ENCODE data around the gene TIAL1. TPM values are rescaled to one million over a fixed set of nuclear protein-coding genes. Genes with fewer than 3 reads are reported as not detected.
A peak's percentile ranks its signal among the peaks of the same experiment; 100 is the strongest.

Gene TIAL1
- total and polyA plus RNA-seq, 10 of the 15 experiments (the other 5 are each of a cell fraction or from before 2014, with no cell fraction given), result 26.0 to 159 (median 62.8) TPM

- POLR2A ChIA-PET, result interaction anchor here (0.6 to 1.2 kb wide), 7 partner anchors 52 to 390 kb away, joined by 3 to 6 read pairs (median 4); partner anchors contain the start of genes GRK5 and RGS10
- Histone ChIP-seq H3K4me3 (peak overlapping the region; percentile 66), H2AFZ (ENCODE audit: control insufficient read depth, low read depth, low read length) (peak overlapping the region; percentile 86), H3K36me3 (ENCODE audit: control insufficient read depth in 2 of 2, insufficient read depth in 2 of 2, low read length in 1 of 2) (no peaks in the 10 kb centered on the region), H3K4me2 (ENCODE audit: control insufficient read depth, insufficient read depth) (peak overlapping the region; percentile 99), H4K20me1 (ENCODE audit: control insufficient read depth, insufficient read depth) (peaks cover 4% of the 10 kb centered on the region; the same call in 1 of the 2 replicates), H3K9ac (ENCODE audit: control insufficient read depth, insufficient read depth, low read length) (peak overlapping the region; percentile 99), H3K27ac (ENCODE audit: control insufficient read depth, insufficient read depth) (peak overlapping the region; percentile 97), H3K79me2 (ENCODE audit: control insufficient read depth, insufficient read depth, low read length) (peaks cover 51% of the 10 kb centered on the region), H3K27me3 (replicated peaks in 1 of 2; ENCODE audit: control insufficient read depth in 2 of 2, insufficient read depth in 2 of 2, low read length in 1 of 2) (no peaks in the 10 kb centered on the region), H3K9me3 (replicated peaks; ENCODE audit: control insufficient read depth, insufficient read depth, low read length) (no peaks in the 10 kb centered on the region; the same call in 2 of the 3 replicates), H3K4me1 (ENCODE audit: control insufficient read depth, insufficient read depth, low read length) (peaks cover 7% of the 10 kb centered on the region; the same call in 1 of the 2 replicates)
- in situ Hi-C loops (cut with MboI), result no loop called here
- under 1% methylated on average over 21 of the region's 21 CpGs for WGBS (ENCODE audit: insufficient coverage, insufficient replicate concordance, low lambda C conversion rate, missing lambda C conversion rate)
- FAIRE-seq (peak; percentile 57), DNase-seq (ENCODE audit: low read depth, low spot score) (peak; percentile 52), ATAC-seq (peak; percentile 46)
- TSS peak; percentile 77 for BruUV-seq (replicated peaks)
- RAD21 ChIA-PET (ENCODE audit: unreplicated experiment), result interaction anchor here (0.9 to 2.1 kb wide), 4 partner anchors 14 to 391 kb away, joined by 3 to 7 read pairs (median 5); partner anchors contain the start of genes GRK5 and RGS10
- CTCF ChIA-PET, result interaction anchor here (0.7 to 2.8 kb wide), 3 partner anchors 54 to 262 kb away, joined by 3 to 12 read pairs (median 3); partner anchors contain the start of gene RGS10
- intact Hi-C loops (cut with micrococcal nuclease; ENCODE audit: unreplicated experiment), result loop anchor here (1.0 to 10.0 kb wide), 5 partner anchors 55 to 523 kb away; partner anchors contain the start of genes GRK5, MCMBP and RGS10
- SMC1A ChIA-PET (ENCODE audit: uncharacterized antibody, unreplicated experiment), result interaction anchor here (0.7 to 7.1 kb wide), 9 partner anchors 14 to 267 kb away, joined by 3 to 59 read pairs (median 3); no protein-coding TSS in a partner anchor
- TF ChIP-seq PAX5 (IDR thresholded peaks at IDR 0.05; ENCODE audit: borderline replicate concordance, low read depth, low read length), result peak; percentile 94
- peak; percentile 67 for TF ChIP-seq POLR2A (IDR thresholded peaks at IDR 0.05; ENCODE audit: low read depth, low read length)
- TF ChIP-seq IRF4 (IDR thresholded peaks at IDR 0.05; ENCODE audit: low read depth, low read length), result peak; percentile 72; the same call in 1 of the 2 replicates
- TF ChIP-seq POU2F2 (IDR thresholded peaks at IDR 0.05; ENCODE audit: borderline replicate concordance, low read depth, low read length), result peak; percentile 72; the same call in 2 of the 3 replicates
- peak; percentile 49; the same call in 1 of the 2 replicates for TF ChIP-seq NFIC (IDR thresholded peaks at IDR 0.05; ENCODE audit: low read depth, low read length)
- peak; percentile 36; the same call in 1 of the 2 replicates for TF ChIP-seq EED (IDR thresholded peaks at IDR 0.05; ENCODE audit: low read depth)
- TF ChIP-seq CBX5 (IDR thresholded peaks at IDR 0.05; ENCODE audit: low read depth), result peak; percentile 87; the same call in 1 of the 2 replicates
- peak; percentile 76 for TF ChIP-seq RUNX3 (IDR thresholded peaks at IDR 0.05; ENCODE audit: low read length)
- no peak for TF ChIP-seq CHD4 (IDR thresholded peaks at IDR 0.05)
- TF ChIP-seq RELA (IDR thresholded peaks at IDR 0.05; ENCODE audit: borderline replicate concordance, partially characterized antibody), result no peak
- peak; percentile 53; the same call in 1 of the 2 replicates for TF ChIP-seq TCF12 (IDR thresholded peaks at IDR 0.05; ENCODE audit: low read depth, low read length)
- peak; percentile 88 for TF ChIP-seq YY1 (IDR thresholded peaks at IDR 0.05; ENCODE audit: low read depth, low read length)
- no peak for TF ChIP-seq HDAC6 (IDR thresholded peaks at IDR 0.05; ENCODE audit: unreplicated experiment)
- TF ChIP-seq JUNB (IDR thresholded peaks at IDR 0.05), result peak; percentile 91
- TF ChIP-seq ZBTB40 (IDR thresholded peaks at IDR 0.05; ENCODE audit: borderline replicate concordance), result no peak
- peak in 1 of 2 experiments; percentile 53; a peak in 1 of 4 replicates for TF ChIP-seq ETV6 (conservative IDR thresholded peaks at IDR 0.05 in 1 of 2, IDR thresholded peaks at IDR 0.05 in 1 of 2; ENCODE audit: borderline replicate concordance in 1 of 2, low read depth in 1 of 2)
- TF ChIP-seq CREM (IDR thresholded peaks at IDR 0.05; ENCODE audit: low read depth), result peak; percentile 76
- no peak; the same call in 1 of the 2 replicates for TF ChIP-seq MTA2 (IDR thresholded peaks at IDR 0.05; ENCODE audit: low read depth)
- TF ChIP-seq DPF2 (IDR thresholded peaks at IDR 0.05), result peak; percentile 67
- TF ChIP-seq EP300 (IDR thresholded peaks at IDR 0.05; ENCODE audit: borderline replicate concordance in 1 of 2, control insufficient read depth in 1 of 2, low read depth in 2 of 2, low read length in 2 of 2), result peak in 1 of 2 experiments; percentile 65; a peak in 1 of 4 replicates
- TF ChIP-seq TAF1 (IDR thresholded peaks at IDR 0.05; ENCODE audit: borderline replicate concordance, low read depth, low read length), result peak; percentile 68; the same call in 1 of the 2 replicates
Measured at GRCh38 chr10:119597405-119598186, 832 bp upstream of the TIAL1 start.
